GM12891 (cell line): Measurements from ENCODE around the gene PCP4.

Experiments used
- DNase-seq: peaks from one replicate; pipeline ENCODE4 v3.0.0; 2011; ENCODE audit warnings: low spot score; ENCODE audit not compliant: insufficient read length
- FAIRE-seq: peaks from 2 replicates; lab custom pipeline; 2011; peaks lifted over from hg19 to GRCh38; lab: Jason Lieb, UNC
- PAX5 ChIP-seq: IDR thresholded peaks from 2 replicates; pipeline ENCODE4 v1.6.1; 2011; ENCODE audit warnings: low read length, moderate library complexity, mild to moderate bottlenecking; ENCODE audit not compliant: insufficient read depth, severe bottlenecking
- POLR2A ChIP-seq: IDR thresholded peaks from 2 replicates; pipeline ENCODE4 v1.6.1; 2011; ENCODE audit warnings: low read depth, low read length, control low read depth
- POLR2AphosphoS5 ChIP-seq: IDR thresholded peaks from 2 replicates; pipeline ENCODE4 v1.6.1; 2011; ENCODE audit warnings: low read depth, low read length, control low read depth
- POU2F2 ChIP-seq: IDR thresholded peaks from 2 replicates; pipeline ENCODE4 v1.6.1; 2011; ENCODE audit warnings: low read depth, mild to moderate bottlenecking, control low read depth, low read length, moderate library complexity
- SPI1 ChIP-seq: IDR thresholded peaks from 2 replicates; pipeline ENCODE4 v1.6.1; 2011; ENCODE audit warnings: low read depth, low read length, control low read depth
- TAF1 ChIP-seq: IDR thresholded peaks from 2 replicates; pipeline ENCODE4 v1.6.1; 2011; ENCODE audit warnings: low read depth, low read length, control low read depth

PCP4 gene

GRCh38 chr21:39966786-39967185 lies 99.5 kb downstream of the PCP4 start:
- no peak for FAIRE-seq
- TF ChIP-seq PAX5: no peak
- no peak for TF ChIP-seq TAF1
- no peak for TF ChIP-seq POU2F2
- no peak for TF ChIP-seq POLR2A
- no peak for TF ChIP-seq SPI1
- no peak for TF ChIP-seq POLR2AphosphoS5
- no peak for DNase-seq

- FAIRE-seq (no peak), DNase-seq (no peak)
- TF ChIP-seq SPI1 (no peak), POLR2AphosphoS5 (no peak), TAF1 (no peak), PAX5 (no peak), POLR2A (no peak), POU2F2 (no peak)
These were observed 100.8 kb downstream of the PCP4 start for GRCh38 chr21:39968010-39968409.

- FAIRE-seq: no peak
- no peak for DNase-seq
- no peak for TF ChIP-seq POLR2AphosphoS5
- TF ChIP-seq POU2F2: no peak
- TF ChIP-seq POLR2A: no peak
- TF ChIP-seq SPI1: no peak
- TF ChIP-seq TAF1: no peak
- TF ChIP-seq PAX5: no peak
These were observed 102.6 kb downstream of the PCP4 start for GRCh38 chr21:39969691-39970364.

DNA sequence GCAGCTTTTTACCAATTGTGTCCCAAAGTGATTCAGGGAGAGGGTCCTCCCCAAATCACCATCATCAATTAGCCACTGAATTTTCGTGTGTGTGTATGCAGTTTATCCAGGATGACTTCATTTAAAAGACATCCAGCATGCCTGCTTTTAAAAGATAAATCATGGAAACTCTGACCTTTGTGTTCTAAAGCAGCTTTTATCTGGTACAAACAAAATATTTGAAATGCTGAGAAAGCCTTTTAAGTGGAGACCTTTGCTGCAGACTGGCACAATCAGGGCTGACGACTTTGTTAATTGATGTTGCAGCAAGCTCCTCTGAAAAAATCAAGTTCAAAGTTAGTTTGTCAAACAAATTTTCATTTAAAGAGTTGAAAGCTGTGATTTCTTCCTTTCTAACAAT lies 104.7 kb downstream of the PCP4 start:
- FAIRE-seq (no peak), DNase-seq (no peak)
- no peak for TF ChIP-seq SPI1
- TF ChIP-seq POLR2A: no peak
- no peak for TF ChIP-seq POU2F2
- no peak for TF ChIP-seq TAF1
- no peak for TF ChIP-seq POLR2AphosphoS5
- TF ChIP-seq PAX5: no peak

DNA sequence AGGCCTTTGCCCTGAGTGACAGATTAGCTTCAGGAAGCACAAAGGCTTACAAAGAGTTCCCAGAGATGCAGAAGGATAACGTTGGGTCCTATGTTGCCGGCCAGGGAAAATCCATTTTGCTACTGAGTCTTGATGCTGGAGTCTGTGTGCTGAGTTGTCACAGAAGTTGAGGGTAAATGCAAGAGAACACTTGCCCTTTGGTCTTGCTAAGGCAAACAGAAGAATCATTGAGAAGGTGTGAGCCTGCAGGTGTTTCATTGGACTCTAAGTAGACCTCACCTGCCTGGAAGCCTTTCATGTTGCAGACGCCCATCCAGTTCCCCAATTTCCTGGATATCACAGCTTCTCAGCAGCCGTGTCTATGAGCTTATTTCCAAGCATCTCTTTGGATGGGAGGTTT lies 105.2 kb downstream of the PCP4 start:
- FAIRE-seq: no peak
- DNase-seq: no peak

GRCh38 chr21:39972976-39973770 lies 105.9 kb downstream of the PCP4 start:
- DNase-seq (no peak), FAIRE-seq (no peak)
- TF ChIP-seq POLR2AphosphoS5: no peak
- no peak for TF ChIP-seq SPI1
- TF ChIP-seq PAX5: no peak
- TF ChIP-seq TAF1: no peak
- no peak for TF ChIP-seq POU2F2
- TF ChIP-seq POLR2A: no peak

More for the DNA sequence above, 105.2 kb downstream of the PCP4 start:
- TF ChIP-seq POU2F2: no peak
- TF ChIP-seq TAF1: no peak
- TF ChIP-seq SPI1: no peak
- TF ChIP-seq POLR2AphosphoS5: no peak
- TF ChIP-seq POLR2A: no peak
- TF ChIP-seq PAX5: no peak

- FAIRE-seq: no peak
- TF ChIP-seq TAF1 (no peak), POLR2AphosphoS5 (no peak), SPI1 (no peak), PAX5 (no peak), POLR2A (no peak), POU2F2 (no peak)
- DNase-seq: no peak
These were observed 109.6 kb downstream of the PCP4 start for GRCh38 chr21:39976800-39977199.
